Neural cell (in vitro differentiated cells): ENCODE measurements around the gene DPP10.

ENCODE experiments used
- CTCF ChIP-seq: fragments of 450-650 bp; IDR thresholded peaks from 2 replicates; pipeline ENCODE4 v1.5.1; 2014; ENCODE audit warnings: antibody characterized with exemption, mild to moderate bottlenecking, moderate library complexity; ENCODE audit not compliant: poor library complexity, severe bottlenecking
- EP300 ChIP-seq: fragments of 450-650 bp; conservative IDR thresholded peaks from 2 replicates; pipeline ENCODE4 v1.6.1; 2014; ENCODE audit warnings: antibody characterized with exemption, mild to moderate bottlenecking, moderate library complexity; ENCODE audit not compliant: poor library complexity, severe bottlenecking
- EZH2 ChIP-seq: fragments of 200-600, 300-800 bp; shearing (Covaris generic), sonication (generic); IDR thresholded peaks from 2 replicates; pipeline ENCODE4 v1.6.1; 2014; ENCODE audit warnings: antibody characterized with exemption, low read length, borderline replicate concordance, mild to moderate bottlenecking; ENCODE audit not compliant: insufficient read depth, poor library complexity, severe bottlenecking
- RAD21 ChIP-seq: fragments of 450-650 bp; conservative IDR thresholded peaks from 2 replicates; pipeline ENCODE4 v1.6.1; 2014; ENCODE audit warnings: antibody characterized with exemption, mild to moderate bottlenecking, moderate library complexity
- SMC3 ChIP-seq: fragments of 450-650 bp; conservative IDR thresholded peaks from 2 replicates; pipeline ENCODE4 v1.6.1; 2014; ENCODE audit warnings: antibody characterized with exemption, mild to moderate bottlenecking, moderate library complexity; ENCODE audit not compliant: poor library complexity

- TF ChIP-seq CTCF (no peak), RAD21 (no peak), EP300 (no peak), SMC3 (no peak), EZH2 (no peak)
Observed at GRCh38 chr2:115122701-115123100, 680.3 kb downstream of the DPP10 start.
